ENCODE measurements around the gene SCLT1. TPM values are rescaled to one million over a fixed set of nuclear protein-coding genes. Genes with fewer than 3 reads are reported as not detected.
A peak's percentile ranks its signal among the peaks of the same experiment; 100 is the strongest.

SCLT1 gene
- total RNA-seq, 1 experiment from 2014 or later, result 24.1 TPM

DNA sequence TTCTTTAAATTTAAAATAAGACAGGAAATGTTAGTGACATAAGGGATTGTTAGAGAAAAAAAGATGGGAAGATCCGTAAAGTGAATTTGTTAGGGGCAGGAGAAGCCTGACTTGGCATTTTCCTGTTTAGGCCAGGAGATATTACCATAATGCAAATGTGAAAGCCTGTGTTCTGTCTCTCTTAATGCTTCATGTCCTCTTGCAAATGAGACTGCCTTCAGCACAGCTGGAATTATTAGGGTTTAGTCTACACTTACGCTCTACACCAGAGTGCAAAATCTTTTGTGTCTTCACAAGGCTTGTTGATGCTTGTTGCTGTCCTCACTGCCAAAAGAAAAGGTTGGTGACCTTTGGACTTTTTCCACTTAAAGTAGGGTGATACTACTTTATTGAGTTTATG is 227.1 kb downstream of the SCLT1 start:
- no peaks in the 10 kb centered on the region for H3K27me3 ChIP-seq (replicated peaks; ENCODE audit: insufficient read depth, low read depth, low read length, poor library complexity)
- no peaks in the 10 kb centered on the region for H3K9me3 ChIP-seq (ENCODE audit: low read depth, low read length, poor library complexity, severe bottlenecking)
- peaks cover 47% of the 10 kb centered on the region for H3K36me3 ChIP-seq (ENCODE audit: insufficient read depth, low read length, poor library complexity, severe bottlenecking)
- TF ChIP-seq, protein P1, sequence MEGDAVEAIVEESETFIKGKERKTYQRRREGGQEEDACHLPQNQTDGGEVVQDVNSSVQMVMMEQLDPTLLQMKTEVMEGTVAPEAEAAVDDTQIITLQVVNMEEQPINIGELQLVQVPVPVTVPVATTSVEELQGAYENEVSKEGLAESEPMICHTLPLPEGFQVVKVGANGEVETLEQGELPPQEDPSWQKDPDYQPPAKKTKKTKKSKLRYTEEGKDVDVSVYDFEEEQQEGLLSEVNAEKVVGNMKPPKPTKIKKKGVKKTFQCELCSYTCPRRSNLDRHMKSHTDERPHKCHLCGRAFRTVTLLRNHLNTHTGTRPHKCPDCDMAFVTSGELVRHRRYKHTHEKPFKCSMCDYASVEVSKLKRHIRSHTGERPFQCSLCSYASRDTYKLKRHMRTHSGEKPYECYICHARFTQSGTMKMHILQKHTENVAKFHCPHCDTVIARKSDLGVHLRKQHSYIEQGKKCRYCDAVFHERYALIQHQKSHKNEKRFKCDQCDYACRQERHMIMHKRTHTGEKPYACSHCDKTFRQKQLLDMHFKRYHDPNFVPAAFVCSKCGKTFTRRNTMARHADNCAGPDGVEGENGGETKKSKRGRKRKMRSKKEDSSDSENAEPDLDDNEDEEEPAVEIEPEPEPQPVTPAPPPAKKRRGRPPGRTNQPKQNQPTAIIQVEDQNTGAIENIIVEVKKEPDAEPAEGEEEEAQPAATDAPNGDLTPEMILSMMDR (conservative IDR thresholded peaks at IDR 0.05; ENCODE audit: low read depth, low read length), result no peak
- TF ChIP-seq EZH2 (IDR thresholded peaks at IDR 0.05; ENCODE audit: borderline replicate concordance, low read depth, low read length, poor library complexity, severe bottlenecking), result no peak
- ChIA-PET POLR2A (ENCODE audit: low non-redundant PET) (no interaction called here), CTCF (no interaction called here)
- H3K4me3 ChIP-seq (ENCODE audit: low read depth, low read length, poor library complexity, severe bottlenecking), result no peak overlapping the region
- DNase-seq (ENCODE audit: low spot score), result no peak
- no peaks in the 10 kb centered on the region for H3K4me1 ChIP-seq (ENCODE audit: insufficient read depth, low read length, poor library complexity, severe bottlenecking)
- BruUV-seq (replicated peaks), result no TSS peak
- H3K27ac ChIP-seq (ENCODE audit: low read depth, low read length, poor library complexity, severe bottlenecking), result no peak overlapping the region
- intact Hi-C loops (cut with micrococcal nuclease; ENCODE audit: unreplicated experiment), result loop anchor here (5.0 to 10.0 kb wide), 3 partner anchors 229 to 674 kb away; partner anchors contain the start of genes C4orf33 and SCLT1

DNA sequence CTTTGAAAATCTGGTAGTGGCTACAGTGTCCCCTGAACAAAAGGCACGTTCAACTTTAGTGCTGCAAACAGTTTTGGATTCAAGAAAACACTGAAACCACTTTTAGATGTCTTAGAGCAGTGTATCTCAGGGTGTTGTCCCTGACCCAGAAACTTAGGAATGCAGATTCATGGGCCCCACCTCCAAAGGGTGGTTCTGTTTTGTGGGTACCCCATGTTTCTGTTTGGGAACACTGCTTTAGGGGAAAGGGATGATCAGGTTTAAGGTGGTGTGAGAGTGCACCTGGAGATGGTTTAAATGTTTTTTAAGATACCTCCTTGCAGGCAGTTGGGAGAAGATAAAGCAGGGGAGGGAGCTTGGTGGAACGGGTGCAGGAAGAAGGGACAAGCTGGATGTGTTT is 228.2 kb downstream of the SCLT1 start:
- intact Hi-C loops (cut with micrococcal nuclease; ENCODE audit: unreplicated experiment), result loop anchor here (5.0 to 10.0 kb wide), 3 partner anchors 230 to 673 kb away; partner anchors contain the start of genes C4orf33 and SCLT1
- H3K4me3 ChIP-seq (ENCODE audit: low read depth, low read length, poor library complexity, severe bottlenecking), result no peak overlapping the region
- BruUV-seq (replicated peaks), result no TSS peak
- CTCF ChIA-PET, result no interaction called here
- no peaks in the 10 kb centered on the region for H3K27me3 ChIP-seq (replicated peaks; ENCODE audit: insufficient read depth, low read depth, low read length, poor library complexity)
- H3K9me3 ChIP-seq (ENCODE audit: low read depth, low read length, poor library complexity, severe bottlenecking), result no peaks in the 10 kb centered on the region
- H3K36me3 ChIP-seq (ENCODE audit: insufficient read depth, low read length, poor library complexity, severe bottlenecking), result peaks cover 52% of the 10 kb centered on the region
- POLR2A ChIA-PET (ENCODE audit: low non-redundant PET), result no interaction called here
- H3K4me1 ChIP-seq (ENCODE audit: insufficient read depth, low read length, poor library complexity, severe bottlenecking), result no peaks in the 10 kb centered on the region
- no peak for DNase-seq (ENCODE audit: low spot score)
- no peak overlapping the region for H3K27ac ChIP-seq (ENCODE audit: low read depth, low read length, poor library complexity, severe bottlenecking)
- TF ChIP-seq, protein P1 (conservative IDR thresholded peaks at IDR 0.05; ENCODE audit: low read depth, low read length), result no peak
- TF ChIP-seq EZH2 (IDR thresholded peaks at IDR 0.05; ENCODE audit: borderline replicate concordance, low read depth, low read length, poor library complexity, severe bottlenecking), result no peak

DNA sequence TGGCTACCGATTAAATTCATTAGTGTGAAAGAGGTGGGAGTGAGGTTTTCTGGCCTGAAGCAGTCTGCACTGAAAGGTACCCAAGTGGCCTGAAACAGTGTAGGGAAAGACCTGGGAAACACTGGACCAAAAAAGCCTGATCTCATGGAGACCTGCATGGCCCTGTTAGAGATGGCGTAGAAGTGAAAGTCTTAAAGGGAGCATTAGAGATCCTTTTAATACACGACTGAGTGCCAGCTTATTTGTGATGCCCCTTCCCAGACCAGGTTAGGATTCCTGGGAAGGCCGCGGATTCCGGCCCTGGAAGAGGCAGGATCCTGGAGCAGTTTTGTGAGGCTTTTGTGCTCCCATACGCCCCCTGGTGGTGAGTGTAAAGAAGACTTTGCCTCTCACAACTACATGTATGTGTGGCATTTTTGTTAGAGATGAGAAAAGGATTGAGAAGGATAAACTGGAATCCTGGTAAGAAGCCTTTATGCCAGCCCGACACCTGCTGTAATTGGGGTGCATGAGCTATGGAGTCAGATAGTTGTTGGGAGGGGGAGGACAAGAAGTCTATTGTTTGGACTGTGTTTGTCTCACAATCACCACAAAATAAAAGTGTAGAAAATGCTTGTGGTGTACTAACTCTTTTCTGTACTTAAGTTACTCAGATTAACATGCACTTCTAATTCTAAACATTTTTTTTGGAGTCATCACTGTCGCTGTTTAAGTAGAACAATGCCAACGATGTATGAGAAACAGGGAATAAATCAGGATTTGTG is 229.8 kb downstream of the SCLT1 start:
- Histone ChIP-seq H3K36me3 (ENCODE audit: insufficient read depth, low read length, poor library complexity, severe bottlenecking) (peaks cover 50% of the 10 kb centered on the region), H3K4me3 (ENCODE audit: low read depth, low read length, poor library complexity, severe bottlenecking) (no peak overlapping the region), H3K27me3 (replicated peaks; ENCODE audit: insufficient read depth, low read depth, low read length, poor library complexity) (no peaks in the 10 kb centered on the region), H3K27ac (ENCODE audit: low read depth, low read length, poor library complexity, severe bottlenecking) (no peak overlapping the region), H3K9me3 (ENCODE audit: low read depth, low read length, poor library complexity, severe bottlenecking) (no peaks in the 10 kb centered on the region), H3K4me1 (ENCODE audit: insufficient read depth, low read length, poor library complexity, severe bottlenecking) (no peaks in the 10 kb centered on the region)
- peak; percentile 75 for DNase-seq (ENCODE audit: low spot score)
- intact Hi-C loops (cut with micrococcal nuclease; ENCODE audit: unreplicated experiment), result loop anchor here (1.0 to 10.0 kb wide), 5 partner anchors 53 to 439 kb away; partner anchors contain the start of genes C4orf33 and SCLT1
- TF ChIP-seq, protein P1 (conservative IDR thresholded peaks at IDR 0.05; ENCODE audit: low read depth, low read length), result peak; percentile 90
- TF ChIP-seq EZH2 (IDR thresholded peaks at IDR 0.05; ENCODE audit: borderline replicate concordance, low read depth, low read length, poor library complexity, severe bottlenecking), result no peak
- ChIA-PET POLR2A (ENCODE audit: low non-redundant PET) (no interaction called here), CTCF (no interaction called here)
- BruUV-seq (replicated peaks), result no TSS peak

Measured in A673 (cell line).